IMR-90 (cell line): Measurements from ENCODE around the gene ATF7IP. TPM values are rescaled to one million over a fixed set of nuclear protein-coding genes. Genes with fewer than 3 reads are reported as not detected.

Experiments
- ATAC-seq: fragments of 200-7000 bp; cut with Tn5 transposase; 2 replicates; pipeline ENCODE4 v1.9.1; 2020; ENCODE audit warnings: low read depth, mild to moderate bottlenecking, moderate library complexity
- BruUV-seq: library from RNA; stranded (reverse); fragments of 400-500 nt; replicated peaks from 2 replicates; lab custom pipeline; 2021; lab: Mats Ljungman, UMichigan
- CTCF ChIA-PET: fragments of 300-600 bp; formaldehyde crosslinking; extraction: SDS; loops from one replicate; lab custom pipeline; 2021; ENCODE audit warnings: antibody characterized with exemption; lab: Yijun Ruan, JAX
- POLR2A ChIA-PET: fragments of 300-600 bp; sonication (Branson Sonifier 250); formaldehyde crosslinking; loops from one replicate; lab custom pipeline; 2022; ENCODE audit warnings: antibody characterized with exemption; ENCODE audit not compliant: unreplicated experiment; lab: Charles Lee
- DNase-seq: peaks from one replicate; pipeline ENCODE4 v3.0.0; 2013
- H2AFZ ChIP-seq: replicated peaks from 2 replicates; pipeline ENCODE3; 2013; ENCODE audit warnings: low read length, mild to moderate bottlenecking; ENCODE audit not compliant: poor library complexity
- H2AK5ac ChIP-seq: 2 replicates; pipeline ENCODE4 v1.6.1; 2013; ENCODE audit warnings: low read depth, low read length, inconsistent platforms
- H2AK9ac ChIP-seq: replicated peaks from 2 replicates; pipeline ENCODE3; 2013; ENCODE audit warnings: mild to moderate bottlenecking, low read depth, low read length, moderate library complexity; ENCODE audit not compliant: poor library complexity
- H2BK120ac ChIP-seq: 2 replicates; pipeline ENCODE4 v1.6.1; 2013; ENCODE audit warnings: low read depth, low read length, inconsistent platforms
- H2BK15ac ChIP-seq: 3 replicates; pipeline ENCODE4 v1.6.1; 2013; ENCODE audit warnings: low read depth, low read length, inconsistent platforms
- H2BK20ac ChIP-seq: 2 replicates; pipeline ENCODE4 v1.6.1; 2013; ENCODE audit warnings: low read depth, mild to moderate bottlenecking, inconsistent platforms, low read length, moderate library complexity
- H2BK5ac ChIP-seq: 2 replicates; pipeline ENCODE4 v1.6.1; 2013; ENCODE audit warnings: mild to moderate bottlenecking, low read depth, low read length, inconsistent platforms; ENCODE audit not compliant: poor library complexity, severe bottlenecking
- H3K14ac ChIP-seq: replicated peaks from 2 replicates; pipeline ENCODE4 v1.6.1; 2013; ENCODE audit warnings: low read depth, low read length, inconsistent platforms
- H3K18ac ChIP-seq: 2 replicates; pipeline ENCODE4 v1.6.1; 2013; ENCODE audit warnings: low read depth, low read length, control low read depth
- H3K23ac ChIP-seq: 2 replicates; pipeline ENCODE4 v1.6.1; 2013; ENCODE audit warnings: low read depth, low read length, inconsistent platforms
- H3K27ac ChIP-seq: 2 replicates; pipeline ENCODE4 v1.5.1; 2013; ENCODE audit warnings: mild to moderate bottlenecking, control low read depth, low read length; ENCODE audit not compliant: insufficient read depth
- H3K27me3 ChIP-seq: 2 replicates; pipeline ENCODE4 v1.6.1; 2013; ENCODE audit warnings: low read length; ENCODE audit not compliant: control insufficient read depth, insufficient read depth
- H3K36me3 ChIP-seq: 2 replicates; pipeline ENCODE4 v1.6.1; 2013; ENCODE audit warnings: low read length, mixed read lengths; ENCODE audit not compliant: control insufficient read depth, insufficient read depth
- H3K4ac ChIP-seq: 2 replicates; pipeline ENCODE4 v1.6.1; 2013; ENCODE audit warnings: low read depth, low read length, inconsistent platforms
- H3K4me1 ChIP-seq: 2 replicates; pipeline ENCODE4 v1.6.1; 2013; ENCODE audit warnings: low read length, mixed read lengths; ENCODE audit not compliant: control insufficient read depth, insufficient read depth
- H3K4me2 ChIP-seq: 2 replicates; pipeline ENCODE4 v1.6.1; 2013; ENCODE audit warnings: low read depth, mild to moderate bottlenecking, control low read depth, low read length, moderate library complexity
- H3K4me3 ChIP-seq: 2 replicates; pipeline ENCODE4 v1.5.1; 2013; ENCODE audit warnings: low read depth, mild to moderate bottlenecking, control low read depth, low read length, moderate library complexity; ENCODE audit not compliant: insufficient read depth
- H3K56ac ChIP-seq: 2 replicates; pipeline ENCODE4 v1.6.1; 2013; ENCODE audit warnings: low read length, inconsistent platforms; ENCODE audit not compliant: insufficient read depth; ENCODE audit errors: extremely low read depth
- H3K79me1 ChIP-seq, 2 experiments: 2 replicates each; pipeline ENCODE4 v1.6.1; 2013; ENCODE audit warnings: low read length in 2 of 2, inconsistent platforms in 1 of 2, low read depth in 1 of 2
- H3K9ac ChIP-seq: 2 replicates; pipeline ENCODE4 v1.6.1; 2013; ENCODE audit warnings: low read depth, low read length, control low read depth
- H3K9me1 ChIP-seq: 2 replicates; pipeline ENCODE4 v1.6.1; 2013; ENCODE audit warnings: low read length, inconsistent platforms; ENCODE audit not compliant: insufficient read depth
- H3K9me3 ChIP-seq: 2 replicates; pipeline ENCODE4 v1.6.1; 2013; ENCODE audit warnings: low read length; ENCODE audit not compliant: control insufficient read depth, insufficient read depth
- H4K20me1 ChIP-seq: 2 replicates; pipeline ENCODE4 v1.6.1; 2013; ENCODE audit warnings: low read length, inconsistent platforms; ENCODE audit not compliant: insufficient read depth
- H4K5ac ChIP-seq: 2 replicates; pipeline ENCODE4 v1.6.1; 2013; ENCODE audit warnings: mild to moderate bottlenecking, low read depth, low read length, control low read depth
- H4K8ac ChIP-seq, 2 experiments: 2 replicates each; pipeline ENCODE4 v1.6.1; 2013; ENCODE audit warnings: low read depth in 2 of 2, low read length in 2 of 2, control low read depth in 1 of 2, inconsistent platforms in 1 of 2
- H4K91ac ChIP-seq: 2 replicates; pipeline ENCODE4 v1.6.1; 2013; ENCODE audit warnings: low read depth, low read length, inconsistent platforms; ENCODE audit not compliant: insufficient read depth
- CEBPB ChIP-seq: IDR thresholded peaks from 2 replicates; pipeline ENCODE4 v1.6.1; 2012; ENCODE audit warnings: low read depth, low read length, improper control_type of control experiment
- CHD1 ChIP-seq: IDR thresholded peaks from 2 replicates; pipeline ENCODE4 v1.6.1; 2012; ENCODE audit warnings: low read depth, low read length, improper control_type of control experiment
- MAFK ChIP-seq: IDR thresholded peaks from 2 replicates; pipeline ENCODE4 v1.6.1; 2012; ENCODE audit warnings: low read depth, low read length, improper control_type of control experiment
- MAZ ChIP-seq: IDR thresholded peaks from 2 replicates; pipeline ENCODE4 v1.6.1; 2012; ENCODE audit warnings: low read depth, mild to moderate bottlenecking, low read length, improper control_type of control experiment, moderate library complexity, borderline replicate concordance
- NFE2L2 ChIP-seq: fragments of 150-350 bp; IDR thresholded peaks from 2 replicates; pipeline ENCODE4 v1.6.1; 2016; ENCODE audit warnings: low read depth, mild to moderate bottlenecking, low read length
- RAD21 ChIP-seq: IDR thresholded peaks from 2 replicates; pipeline ENCODE4 v1.6.1; 2012; ENCODE audit warnings: low read length, improper control_type of control experiment
- RCOR1 ChIP-seq: IDR thresholded peaks from 2 replicates; pipeline ENCODE4 v1.6.1; 2012; ENCODE audit warnings: mild to moderate bottlenecking, low read length, improper control_type of control experiment; ENCODE audit not compliant: insufficient replicate concordance
- RFX5 ChIP-seq: IDR thresholded peaks from 2 replicates; pipeline ENCODE4 v1.8.0; 2012; ENCODE audit warnings: low read depth, mild to moderate bottlenecking, low read length, moderate library complexity
- WGBS, 2 experiments: methylation state at CpG; one replicate each; pipeline versions ENCODE4 v1.1.5 to v1.1.7; 2013; ENCODE audit warnings: missing lambda C conversion rate in 2 of 2; ENCODE audit not compliant: insufficient read length in 1 of 2; ENCODE audit errors: extremely low coverage in 2 of 2; 5-methylcytosine and 5-hydroxymethylcytosine counted together
- dilution Hi-C: fragments of 300-500 bp; cut with HindIII; formaldehyde crosslinking; loops from one replicate; pipeline ENCODE4 v1.14.3; 2018; ENCODE audit warnings: low sequenced_read_pairs; ENCODE audit not compliant: unreplicated experiment
- in situ Hi-C: fragments of 300-500 bp; cut with MboI; formaldehyde crosslinking; loops from 3 replicates; pipeline ENCODE4 v1.14.3; 2019; ENCODE audit warnings: low sequenced_read_pairs, inconsistent platforms, mixed read lengths
- intact Hi-C: fragments of 100-400 bp; cut with micrococcal nuclease; formaldehyde crosslinking; loops from 2 replicates; pipeline ENCODE4 v1.10.0; 2022
- polyA plus RNA-seq, 3 experiments: library from polyadenylated mRNA; depleted of rRNA; stranded (reverse); fragments of >200 nt; gene quantifications; 2 replicates each; pipeline ENCODE4 v1.2.3, GENCODE V29; 2012; ENCODE audit warnings: low replicate concordance in 1 of 3
- total RNA-seq: library from RNA; depleted of rRNA; stranded (reverse); fragments of >200 nt; gene quantifications from 2 replicates; pipeline ENCODE4 v1.2.3, GENCODE V29; 2012
- TF ChIP-seq, protein P1 (sequence below): fragments of 150-350 bp; IDR thresholded peaks from 2 replicates; pipeline ENCODE4 v1.6.1; 2017; ENCODE audit warnings: mild to moderate bottlenecking, antibody characterized with exemption, low read length, low read depth

The ATF7IP gene
- total and polyA plus RNA-seq, 2 of the 4 experiments (the other 2 are of a cell fraction) = 9.4 to 22.8 TPM

DNA sequence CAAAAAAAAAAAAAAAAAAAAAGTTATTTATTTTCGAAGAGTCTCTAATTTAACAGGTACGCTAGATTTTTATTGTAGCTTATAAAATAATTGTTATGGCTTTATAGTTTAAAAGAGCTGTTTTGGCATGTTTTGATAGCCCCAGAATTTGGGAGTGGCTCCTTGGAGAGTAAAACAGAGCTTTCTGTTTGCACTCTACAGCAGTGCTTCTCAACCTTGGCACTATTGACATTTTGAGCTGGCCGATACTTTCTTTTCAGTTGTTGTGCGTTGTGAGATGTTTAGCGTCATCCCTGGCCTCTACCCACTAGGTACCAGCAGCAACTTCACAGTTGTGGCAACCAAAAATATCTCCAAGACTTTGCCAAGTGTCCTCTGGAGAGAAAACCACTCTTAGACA lies 171.6 kb downstream of the ATF7IP start:
- no peaks in the 10 kb centered on the region for H3K4me1 ChIP-seq
- no peak overlapping the region for H4K8ac ChIP-seq
- H2AFZ ChIP-seq = no peak overlapping the region
- no peak overlapping the region for H3K23ac ChIP-seq
- intact Hi-C loops = no loop called here
- no peak overlapping the region for H2BK5ac ChIP-seq
- no peaks in the 10 kb centered on the region for H3K27me3 ChIP-seq
- H2BK120ac ChIP-seq = no peak overlapping the region
- H2BK20ac ChIP-seq = no peak overlapping the region
- no peak for TF ChIP-seq RAD21
- no peak for TF ChIP-seq CHD1
- TF ChIP-seq NFE2L2 = no peak
- TF ChIP-seq CEBPB = no peak
- no peak for TF ChIP-seq MAZ
- TF ChIP-seq, protein P1, sequence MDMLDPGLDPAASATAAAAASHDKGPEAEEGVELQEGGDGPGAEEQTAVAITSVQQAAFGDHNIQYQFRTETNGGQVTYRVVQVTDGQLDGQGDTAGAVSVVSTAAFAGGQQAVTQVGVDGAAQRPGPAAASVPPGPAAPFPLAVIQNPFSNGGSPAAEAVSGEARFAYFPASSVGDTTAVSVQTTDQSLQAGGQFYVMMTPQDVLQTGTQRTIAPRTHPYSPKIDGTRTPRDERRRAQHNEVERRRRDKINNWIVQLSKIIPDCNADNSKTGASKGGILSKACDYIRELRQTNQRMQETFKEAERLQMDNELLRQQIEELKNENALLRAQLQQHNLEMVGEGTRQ = no peak
- TF ChIP-seq MAFK = no peak
- no peak for TF ChIP-seq RFX5
- TF ChIP-seq RCOR1 = no peak
- dilution Hi-C loops = no loop called here
- ChIA-PET POLR2A (interaction anchor here (0.6 kb wide), 1 partner anchor 23 kb away, joined by 9 read pairs; no protein-coding TSS in a partner anchor), CTCF (interaction anchor here (0.6 kb wide), 1 partner anchor 458 kb away, joined by 5 read pairs; no protein-coding TSS in a partner anchor)
- WGBS, 2 experiments = no CpG with 5 or more reads among the region's 5 CpGs
- H3K9me3 ChIP-seq = no peaks in the 10 kb centered on the region
- H2BK15ac ChIP-seq = no peak overlapping the region
- no peaks in the 10 kb centered on the region for H3K36me3 ChIP-seq
- H3K9me1 ChIP-seq = no peaks in the 10 kb centered on the region
- H3K4ac ChIP-seq = no peak overlapping the region
- no TSS peak for BruUV-seq
- no peak overlapping the region for H4K91ac ChIP-seq
- no peak for ATAC-seq
- H3K4me3 ChIP-seq = no peak overlapping the region
- H4K20me1 ChIP-seq = no peaks in the 10 kb centered on the region
- H3K4me2 ChIP-seq = no peak overlapping the region
- no peak overlapping the region for H3K56ac ChIP-seq
- H3K9ac ChIP-seq = no peak overlapping the region
- no peak overlapping the region for H4K5ac ChIP-seq
- H3K27ac ChIP-seq = no peak overlapping the region
- no peaks in the 10 kb centered on the region for H3K79me1 ChIP-seq
- H2AK5ac ChIP-seq = no peak overlapping the region
- in situ Hi-C loops = no loop called here
- DNase-seq = no peak
- H3K14ac ChIP-seq = no peak overlapping the region
- H2AK9ac ChIP-seq = no peak overlapping the region
- H3K18ac ChIP-seq = no peak overlapping the region
